ENCODE measurements around the gene RAPH1.
"Not testable (repeated sequence)": the region's sequence is repeated elsewhere in the genome, so short reads cannot be mapped to it uniquely, and the experiment has no call there.

RAPH1 gene

DNA sequence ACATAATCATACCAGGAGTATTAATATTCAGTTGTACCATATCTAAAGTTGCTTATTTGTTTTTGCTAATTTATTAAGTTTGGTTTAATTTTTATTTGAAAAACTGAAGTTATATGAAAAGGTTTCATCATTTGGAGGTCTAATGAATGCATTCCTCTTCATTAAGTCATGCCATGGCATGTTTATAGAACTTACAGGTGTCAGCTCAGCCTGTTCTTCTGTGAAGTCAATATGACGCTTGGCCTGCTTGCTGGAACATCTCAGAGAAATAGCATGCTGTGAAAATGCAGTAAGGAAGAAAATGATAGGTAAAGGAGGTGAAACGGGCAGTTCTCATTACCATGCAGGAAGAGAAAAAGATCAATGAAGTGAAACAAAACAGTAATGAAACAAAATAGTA, 58.2 kb downstream of the RAPH1 start:
- DNase-seq, result no peak

DNA sequence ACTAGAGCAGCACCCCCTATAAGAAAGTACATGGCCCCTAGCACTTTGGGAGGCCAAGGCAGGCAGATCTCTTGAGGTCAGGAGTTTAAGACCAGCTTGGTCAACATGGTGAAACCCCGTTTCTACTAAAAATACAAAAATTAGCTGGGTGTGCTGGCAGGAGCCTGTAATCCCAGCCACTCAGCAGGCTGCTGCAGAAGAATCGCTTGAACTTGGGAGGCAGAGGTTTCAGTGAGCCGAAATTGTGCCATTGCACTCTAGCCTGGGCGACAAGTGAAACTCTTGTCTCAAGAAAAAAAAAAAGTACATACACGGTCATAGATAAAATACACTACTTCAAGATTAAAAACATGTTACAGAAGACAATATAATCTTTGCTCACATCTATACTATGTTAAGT, 63.8 kb downstream of the RAPH1 start:
- DNase-seq, result no peak

DNA sequence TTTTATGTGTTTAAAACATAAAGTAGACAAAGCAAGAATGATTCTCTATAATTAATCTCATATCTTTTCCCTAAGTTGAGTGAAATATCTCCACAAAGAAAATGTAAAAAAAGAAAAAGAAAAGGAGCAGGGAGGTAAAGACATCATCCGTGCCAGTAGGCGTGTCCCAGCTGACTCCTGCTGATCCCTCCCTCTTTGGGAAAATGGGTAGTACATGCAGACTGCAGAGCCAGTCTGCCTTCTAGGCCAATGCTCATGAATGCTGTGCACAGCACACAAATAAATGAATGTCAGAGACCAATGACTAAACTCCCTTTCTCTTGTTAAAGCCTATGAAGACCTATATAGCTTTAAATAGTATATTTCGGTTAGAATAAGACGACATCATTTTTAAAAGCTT, 64.7 kb downstream of the RAPH1 start:
- DNase-seq, result no peak

DNA sequence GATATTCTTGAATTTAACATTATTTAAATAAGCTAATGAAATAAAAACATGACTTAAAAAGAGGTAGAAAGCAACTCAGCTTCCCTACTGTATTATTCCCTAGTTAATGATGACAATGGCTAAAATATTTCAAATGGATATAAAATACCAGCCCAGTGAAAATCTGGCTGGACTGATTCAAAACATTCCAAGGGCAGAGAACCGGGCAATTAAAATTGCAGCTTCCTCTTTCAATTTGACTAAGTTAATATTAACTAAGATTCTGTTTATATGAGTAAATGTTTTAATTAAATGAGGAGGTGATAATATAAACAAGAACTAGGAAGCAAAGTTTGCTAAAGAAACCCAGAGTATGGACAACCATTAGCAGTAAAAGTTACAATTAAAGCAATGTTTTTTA, 65.6 kb downstream of the RAPH1 start:
- DNase-seq, result no peak

DNA sequence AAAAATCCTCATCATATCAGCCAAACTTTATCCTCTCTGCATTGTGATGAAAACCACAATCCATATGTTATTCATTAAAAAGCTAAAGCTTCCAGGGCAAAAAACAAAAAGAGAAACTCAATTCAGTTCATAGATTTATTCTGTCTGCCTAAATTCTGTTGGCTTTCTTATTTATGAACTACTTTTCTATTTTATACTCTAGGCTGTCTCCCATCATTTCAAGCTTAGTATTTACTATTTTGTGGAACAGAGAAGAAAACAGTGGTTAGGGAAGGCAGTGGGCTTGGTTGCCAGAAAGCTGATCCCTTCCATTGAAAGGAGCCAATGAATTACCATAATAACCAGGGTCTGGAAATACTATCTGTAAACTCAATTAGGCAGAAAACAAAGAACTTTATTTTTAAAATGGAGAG, 71.8 kb downstream of the RAPH1 start:
- DNase-seq, result no peak

DNA sequence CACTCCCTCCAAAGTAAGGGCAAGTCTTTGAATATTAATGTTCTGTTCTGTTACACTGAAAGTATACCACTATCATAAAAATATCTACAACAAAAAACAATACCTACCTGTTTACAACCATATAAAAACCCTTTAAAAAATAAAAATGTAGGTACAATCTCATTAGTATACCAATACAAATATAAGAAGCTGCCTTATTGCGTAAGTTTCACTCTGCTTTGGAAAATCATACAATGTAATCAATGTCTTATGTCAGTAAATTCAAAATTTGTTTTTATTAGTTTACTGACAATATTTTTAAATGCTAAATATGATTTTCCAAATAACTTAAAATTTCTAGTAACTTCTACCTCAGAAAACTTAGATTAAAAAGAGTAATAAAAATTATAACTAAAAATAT, 72.8 kb downstream of the RAPH1 start:
- no peak for DNase-seq

DNA sequence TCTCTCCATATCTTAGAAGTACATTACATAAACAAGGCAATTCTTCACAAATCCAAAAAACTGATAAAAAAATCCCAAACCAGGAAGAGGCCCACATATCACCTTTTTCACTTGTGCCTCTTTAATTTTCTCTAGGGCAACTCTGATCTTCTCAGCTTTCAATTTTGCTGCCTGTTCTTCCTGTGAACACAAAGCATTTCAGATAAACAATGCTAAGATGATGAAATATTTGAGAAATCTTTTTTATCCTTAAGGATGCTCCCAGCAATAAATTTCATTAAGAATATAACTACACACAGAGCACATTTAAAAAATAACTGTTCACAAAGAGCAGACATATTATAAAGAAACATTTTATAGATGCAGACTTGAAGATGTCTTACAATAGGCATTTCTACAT, 73.4 kb downstream of the RAPH1 start:
- no peak for DNase-seq

DNA sequence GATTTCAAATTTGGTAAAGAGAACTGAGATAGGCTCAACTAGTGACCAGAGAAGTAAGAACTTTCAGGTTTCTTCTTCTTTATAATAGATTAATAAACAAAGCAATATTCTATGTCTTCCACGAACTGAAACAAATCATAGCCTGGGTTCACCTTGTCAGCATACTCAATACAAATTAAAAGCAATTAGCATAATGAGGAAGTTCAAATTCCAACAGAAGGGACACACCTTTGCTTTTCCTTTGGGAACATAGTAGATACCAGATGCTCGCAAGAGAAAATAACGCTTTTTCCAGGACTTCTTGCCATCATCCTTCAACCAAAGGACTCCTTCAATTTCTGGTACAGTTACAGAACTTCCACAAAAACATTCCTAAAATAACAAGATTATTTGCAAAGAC, 79.9 kb downstream of the RAPH1 start:
- no peak for DNase-seq

DNA sequence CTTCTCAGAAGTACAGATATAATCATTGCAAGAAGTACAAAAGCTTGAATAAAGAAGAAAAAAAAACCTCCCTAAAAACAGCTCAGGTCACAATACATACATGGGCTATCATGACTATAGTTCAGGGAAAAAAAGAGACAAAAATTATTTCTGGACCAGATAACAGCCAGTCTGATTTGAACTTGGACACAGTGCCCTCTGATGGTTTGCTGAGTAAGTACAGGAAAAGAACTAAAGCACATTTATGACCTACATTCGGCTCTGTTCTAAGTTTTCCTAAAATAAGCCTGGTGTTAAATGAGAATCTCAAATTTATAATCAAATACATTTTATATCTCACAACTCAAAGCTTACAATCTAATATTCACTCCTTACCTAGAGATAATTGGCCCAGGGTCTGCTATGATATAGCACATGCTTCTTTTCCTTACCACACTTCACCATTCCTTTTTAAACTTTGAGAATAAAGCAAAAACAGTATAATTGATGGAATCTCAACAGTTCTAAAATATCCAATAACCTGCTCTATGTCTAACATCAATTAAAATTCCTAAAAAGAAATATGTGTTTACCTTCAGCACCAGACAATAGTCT, 81.1 kb downstream of the RAPH1 start:
- DNase-seq, result no peak

DNA sequence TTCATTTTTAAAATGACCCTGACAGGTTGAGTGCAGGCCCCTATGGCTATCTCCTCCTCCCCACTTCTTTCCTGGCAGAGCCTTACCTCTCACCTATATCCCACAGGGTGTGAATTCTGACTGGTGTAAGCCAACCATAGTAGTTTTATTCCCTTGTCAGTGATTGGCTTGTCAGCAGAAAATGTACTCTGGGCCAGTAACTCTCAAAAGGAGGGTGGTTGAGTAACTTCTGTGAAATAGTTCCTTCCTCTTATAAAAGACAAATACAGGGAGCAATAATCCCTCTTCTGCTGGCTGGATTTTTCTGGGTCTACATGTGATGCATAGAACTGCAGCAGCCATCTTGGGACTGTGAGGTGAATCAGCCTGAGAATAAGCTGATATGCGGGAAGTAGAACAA, 83.4 kb downstream of the RAPH1 start:
- DNase-seq, result no peak

DNA sequence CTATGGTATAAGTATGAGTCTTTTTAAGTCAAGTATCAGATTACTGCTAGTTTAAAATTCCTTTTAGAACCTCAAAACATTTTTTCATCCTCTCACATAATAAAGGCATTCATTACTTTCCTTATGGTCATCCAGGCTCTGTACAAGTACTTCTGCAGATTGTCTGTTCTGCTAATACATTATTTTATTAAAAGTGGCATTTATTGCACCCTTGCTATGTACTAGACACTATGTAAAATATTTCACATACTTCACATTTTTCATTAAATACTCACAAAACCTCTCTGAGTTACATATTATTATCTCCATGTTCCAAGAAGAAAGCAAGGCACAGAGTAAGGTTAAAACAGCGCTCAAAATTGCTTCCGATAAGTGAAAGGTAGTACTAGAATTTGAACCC, 84.1 kb downstream of the RAPH1 start:
- no peak for DNase-seq

DNA sequence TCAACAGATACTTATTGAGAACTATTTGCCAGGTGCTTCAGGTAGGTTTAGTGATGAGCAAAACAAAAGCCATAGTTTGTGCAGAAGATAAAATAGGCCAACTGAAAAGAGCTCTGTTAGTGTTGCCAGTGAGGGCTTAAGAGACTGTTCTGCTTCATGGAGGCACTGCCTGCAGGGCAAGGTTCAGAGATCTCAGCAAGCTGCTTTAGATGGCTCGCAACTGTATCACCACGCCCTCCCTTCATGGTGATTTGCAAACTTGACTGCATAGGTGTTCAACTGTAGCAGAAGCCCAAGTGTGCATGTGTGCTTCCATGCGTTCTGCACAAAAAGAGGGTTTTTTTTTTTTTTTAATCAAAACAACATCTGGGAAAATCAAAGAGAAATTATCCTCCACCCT, 84.5 kb downstream of the RAPH1 start:
- no peak for DNase-seq

DNA sequence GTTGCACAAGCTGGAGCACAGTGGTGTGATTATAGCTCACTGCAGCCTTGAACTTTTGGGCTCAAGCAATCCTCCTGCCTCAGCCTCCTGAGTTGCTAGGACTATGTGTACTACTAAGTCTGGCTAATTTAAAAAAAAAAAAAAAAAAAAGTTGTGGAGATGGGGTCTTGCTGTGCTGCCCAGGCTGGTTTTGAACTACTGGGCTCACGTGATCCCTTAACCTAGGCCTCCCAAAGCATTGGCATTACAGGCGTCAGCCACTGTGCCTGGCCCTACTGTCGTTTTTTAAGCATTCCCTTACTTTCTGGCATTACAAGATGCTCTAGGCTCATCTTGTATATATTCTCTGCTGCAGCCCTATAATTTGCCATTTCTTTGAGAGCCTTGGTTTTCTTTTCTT, 88.3 kb downstream of the RAPH1 start:
- DNase-seq, result no peak

DNA sequence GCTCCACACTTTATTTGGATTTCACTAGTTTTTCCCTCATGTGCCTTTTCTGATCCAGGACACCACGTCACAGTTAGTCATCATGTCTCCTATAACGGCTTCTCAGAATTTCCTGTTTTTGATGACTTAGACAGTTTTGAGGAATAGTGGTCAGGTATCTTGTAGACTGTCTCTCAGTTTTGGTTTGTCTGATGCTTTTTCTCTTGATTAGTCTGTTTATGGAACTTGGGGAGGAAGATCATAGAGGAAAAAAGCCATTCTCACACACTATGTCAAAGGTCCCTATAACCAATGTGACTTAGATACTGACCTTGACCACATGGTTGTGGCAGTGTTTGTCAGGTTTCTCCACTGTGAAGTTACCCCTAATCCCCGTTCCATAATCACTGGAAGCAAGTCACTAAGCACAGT, 89.0 kb downstream of the RAPH1 start:
- no peak for DNase-seq

DNA sequence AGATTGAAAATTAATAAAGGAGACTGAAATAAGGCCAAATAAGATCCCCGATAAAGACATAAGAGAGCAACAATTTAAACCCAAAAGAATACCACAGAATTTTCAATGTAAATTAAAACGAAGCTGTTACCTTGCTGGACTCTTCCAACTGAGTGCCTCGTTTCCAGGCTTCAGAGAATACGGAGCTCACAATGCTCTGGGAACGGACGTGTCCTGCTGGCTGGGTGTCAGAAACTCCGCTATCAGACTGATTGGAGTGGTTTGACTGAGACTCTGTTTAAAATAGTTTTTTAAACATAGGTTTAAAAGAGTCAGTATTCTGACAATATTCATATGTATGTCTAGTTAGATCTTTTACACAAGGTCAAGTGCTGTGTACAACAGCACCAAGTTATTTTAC, 90.4 kb downstream of the RAPH1 start:
- DNase-seq, result no peak

DNA sequence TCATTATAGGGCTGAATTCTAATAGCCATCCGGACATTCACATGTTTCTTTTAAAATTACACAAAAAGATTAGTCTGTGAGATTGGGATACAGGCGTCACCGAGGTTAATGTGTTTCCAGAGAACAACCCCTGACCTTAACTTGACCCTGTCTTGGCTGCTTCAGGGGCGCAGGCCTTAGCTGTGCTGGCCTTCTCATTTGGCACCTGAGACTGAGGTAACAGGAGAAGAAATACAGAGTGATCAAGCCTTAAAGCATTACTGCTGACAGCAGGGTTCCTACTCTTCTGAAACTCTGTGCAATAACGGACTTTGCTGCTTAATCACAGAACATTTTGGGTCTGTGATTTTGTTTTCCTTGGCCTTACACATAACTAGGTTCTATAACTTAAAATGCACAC, 92.6 kb downstream of the RAPH1 start:
- DNase-seq, result no peak

DNA sequence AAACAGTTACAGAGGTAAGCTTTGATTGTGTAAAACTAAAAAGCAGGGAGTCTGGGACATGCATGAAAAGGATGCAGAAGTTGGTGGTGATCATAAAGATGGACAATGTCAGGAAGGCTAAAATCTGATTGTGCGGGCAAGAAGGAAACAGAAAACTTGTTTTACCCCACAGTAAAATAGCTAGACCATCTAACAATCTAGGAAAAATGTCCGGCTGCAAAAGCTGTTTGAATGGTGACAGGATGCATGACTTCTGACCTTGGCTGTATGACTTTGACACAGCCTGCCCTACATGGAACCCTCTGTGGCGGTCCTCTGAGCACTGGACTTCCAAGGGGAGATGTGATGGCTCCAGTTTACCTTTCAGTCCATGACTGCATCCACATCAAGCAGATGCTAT, 93.6 kb downstream of the RAPH1 start:
- DNase-seq, result no peak

DNA sequence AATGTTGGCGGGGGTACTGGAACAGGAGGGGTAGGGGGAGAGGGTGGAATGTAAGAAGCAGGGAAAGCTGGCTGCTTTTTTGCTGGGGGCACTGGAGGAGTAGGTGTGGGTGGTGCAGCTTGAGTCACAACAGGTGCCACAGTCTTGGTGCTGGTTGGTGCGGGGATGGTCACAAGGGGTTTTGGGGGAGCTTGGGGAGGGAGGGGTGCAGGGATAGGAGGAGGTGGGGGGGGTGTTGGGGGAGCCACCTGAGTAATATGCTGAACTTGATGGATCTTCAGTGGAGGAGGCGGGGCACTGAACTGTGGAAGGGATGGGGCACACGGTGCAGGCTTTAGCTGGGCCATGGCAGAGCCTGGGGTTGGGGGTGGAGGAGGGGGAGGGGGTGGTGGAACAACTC, 94.4 kb downstream of the RAPH1 start:
- no peak for DNase-seq

DNA sequence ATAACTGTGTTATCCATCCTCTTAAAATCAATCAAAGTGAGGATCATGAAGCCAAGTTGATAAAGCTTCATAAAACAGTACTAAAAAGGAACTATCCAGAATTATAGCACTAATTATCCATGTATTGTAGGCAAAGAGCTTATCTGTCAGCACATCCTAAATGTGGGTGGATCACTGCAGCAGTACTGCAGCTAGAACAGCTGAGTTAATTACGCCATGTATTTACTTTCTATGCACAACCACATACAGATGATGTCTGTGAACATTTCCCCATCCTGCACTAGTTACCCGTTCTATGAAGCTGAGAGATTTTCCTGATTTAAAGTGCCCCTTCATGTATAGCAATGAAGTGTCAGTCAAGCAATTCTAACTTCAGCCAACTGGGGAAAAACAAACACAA, 96.6 kb downstream of the RAPH1 start:
- no peak for DNase-seq

DNA sequence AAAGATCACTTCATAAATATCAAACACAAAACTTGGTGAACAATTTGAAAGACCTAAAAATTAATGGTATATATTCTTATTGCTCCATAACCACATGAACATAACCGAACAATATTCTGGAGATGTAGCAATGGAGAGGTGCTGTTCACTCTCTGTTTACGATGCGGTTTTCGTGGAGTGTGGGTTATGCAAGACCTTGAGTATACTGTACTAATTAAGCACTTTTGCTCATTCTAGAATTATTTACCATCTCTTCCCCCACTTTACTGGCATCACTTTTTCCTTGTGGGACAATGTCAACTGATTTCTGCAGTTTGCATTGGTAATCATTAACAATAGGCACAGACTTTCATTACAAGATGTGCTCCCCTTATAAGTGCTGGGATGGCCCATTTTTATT, 97.6 kb downstream of the RAPH1 start:
- DNase-seq, result no peak

DNA sequence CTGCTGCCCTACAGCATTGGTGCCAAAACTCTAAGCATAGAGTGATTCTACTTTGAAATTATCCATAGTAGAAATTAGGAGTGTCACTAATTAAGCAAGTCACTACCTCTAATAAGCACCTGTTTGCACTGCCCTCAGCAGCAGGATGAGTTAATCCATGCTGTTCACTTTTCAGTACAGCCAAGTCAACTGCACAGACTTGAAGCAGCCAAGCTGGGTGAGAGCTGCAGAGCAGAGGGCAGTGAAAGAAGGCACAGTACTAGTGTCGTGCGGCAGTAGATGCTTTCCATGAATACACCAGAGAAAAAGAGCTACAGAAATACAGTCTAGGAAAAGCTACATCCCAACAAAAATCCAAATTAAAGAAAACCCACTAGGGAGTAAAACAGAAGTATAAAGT, 98.6 kb downstream of the RAPH1 start:
- DNase-seq, result no peak

DNA sequence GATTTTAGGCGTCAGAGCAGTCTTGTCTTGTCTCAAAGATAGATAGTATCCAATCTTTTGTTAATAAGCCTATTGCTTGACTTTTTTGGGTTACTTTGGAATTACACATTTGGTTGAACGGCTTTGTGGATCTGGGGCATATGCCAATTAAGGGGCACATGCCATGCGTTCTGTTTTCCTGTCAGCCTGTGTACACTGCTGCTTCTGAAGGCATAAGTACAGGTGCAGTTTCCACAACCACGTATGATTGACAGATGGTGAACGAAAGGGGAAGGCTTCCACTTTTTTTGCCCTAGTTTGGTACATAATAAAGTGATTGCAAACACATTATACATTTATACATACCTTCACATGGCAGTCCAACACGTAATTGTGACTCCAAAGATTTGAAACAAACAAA, 102.3 kb downstream of the RAPH1 start:
- no peak for DNase-seq

DNA sequence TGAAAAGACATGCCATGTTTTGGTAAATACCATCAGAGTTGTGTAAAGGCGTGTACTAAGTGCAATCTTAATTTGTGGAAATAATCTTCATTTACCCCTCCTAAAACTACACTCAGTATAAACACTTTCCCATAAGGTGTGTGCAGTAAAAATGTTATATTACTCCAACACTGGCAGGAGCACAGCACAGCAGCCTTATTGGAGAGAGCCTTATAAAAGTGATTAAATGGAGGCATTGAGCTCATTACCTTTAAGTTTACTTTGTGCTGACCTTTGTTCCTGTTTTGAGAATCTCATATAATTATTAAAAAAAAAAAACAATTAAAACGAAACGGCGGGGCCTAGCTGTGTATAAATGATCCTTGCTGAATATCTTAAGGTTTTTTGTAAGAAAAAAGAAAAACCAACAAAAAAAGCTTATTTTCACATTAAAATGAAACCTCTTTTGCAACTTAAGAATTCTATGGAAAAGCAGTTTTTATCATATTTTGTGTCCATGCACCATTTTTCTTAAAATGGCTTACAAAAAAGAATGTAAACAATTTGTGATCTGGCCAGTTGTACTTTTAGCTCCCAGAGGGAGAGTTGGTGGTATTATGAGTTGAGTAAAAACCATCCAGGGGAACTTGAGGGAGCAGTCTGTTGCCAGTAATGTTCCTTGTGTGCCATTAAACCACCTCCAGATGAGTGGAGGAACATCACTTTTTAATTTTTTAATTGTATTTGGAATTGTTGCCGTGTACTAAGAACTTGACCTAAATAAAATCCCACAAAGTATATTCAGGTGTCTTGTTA, 103.5 kb downstream of the RAPH1 start:
- DNase-seq, result no peak

DNA sequence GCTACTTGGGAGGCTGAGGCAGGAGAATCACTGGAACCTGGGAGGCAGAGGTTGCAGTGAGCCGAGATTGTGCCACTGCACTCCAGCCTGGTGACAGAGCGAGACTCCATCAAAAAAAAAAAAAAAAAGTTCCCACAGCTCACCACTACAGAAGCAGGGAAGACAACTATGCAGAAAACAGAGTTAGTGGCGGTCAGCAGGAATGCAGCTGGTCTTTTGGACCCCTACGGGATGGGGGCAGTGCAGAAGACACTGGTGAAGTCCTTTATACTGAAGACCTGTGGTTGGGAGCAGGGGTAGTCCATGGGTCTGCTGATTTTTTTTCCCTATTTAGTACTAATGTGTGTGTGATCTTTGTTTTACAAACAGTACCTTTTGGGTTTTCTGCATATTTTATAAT, 105.5 kb downstream of the RAPH1 start:
- DNase-seq, result not testable (repeated sequence)

DNA sequence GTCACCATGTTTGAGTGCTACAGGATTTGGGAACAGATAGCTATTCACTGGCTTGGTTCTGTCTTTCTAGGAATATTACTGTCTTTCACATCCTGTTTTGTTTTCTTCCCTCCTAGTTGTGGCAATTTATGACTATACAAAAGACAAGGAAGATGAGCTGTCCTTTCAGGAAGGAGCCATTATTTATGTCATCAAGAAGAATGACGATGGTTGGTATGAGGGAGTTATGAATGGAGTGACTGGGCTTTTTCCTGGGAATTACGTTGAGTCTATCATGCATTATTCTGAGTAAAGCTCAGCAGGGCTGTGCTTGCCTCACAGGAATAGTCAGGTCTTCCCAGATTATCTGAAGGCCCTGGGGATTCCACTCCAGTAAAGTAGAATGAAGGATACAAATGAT, 108.0 kb downstream of the RAPH1 start:
- DNase-seq, result no peak

Measured in activated effector memory CD4-positive, alpha-beta T cell treated with Interleukin-2 at 50 U/mL for 16 hours (primary cell).